ENCODE data around the gene LAMB3.

DNA sequence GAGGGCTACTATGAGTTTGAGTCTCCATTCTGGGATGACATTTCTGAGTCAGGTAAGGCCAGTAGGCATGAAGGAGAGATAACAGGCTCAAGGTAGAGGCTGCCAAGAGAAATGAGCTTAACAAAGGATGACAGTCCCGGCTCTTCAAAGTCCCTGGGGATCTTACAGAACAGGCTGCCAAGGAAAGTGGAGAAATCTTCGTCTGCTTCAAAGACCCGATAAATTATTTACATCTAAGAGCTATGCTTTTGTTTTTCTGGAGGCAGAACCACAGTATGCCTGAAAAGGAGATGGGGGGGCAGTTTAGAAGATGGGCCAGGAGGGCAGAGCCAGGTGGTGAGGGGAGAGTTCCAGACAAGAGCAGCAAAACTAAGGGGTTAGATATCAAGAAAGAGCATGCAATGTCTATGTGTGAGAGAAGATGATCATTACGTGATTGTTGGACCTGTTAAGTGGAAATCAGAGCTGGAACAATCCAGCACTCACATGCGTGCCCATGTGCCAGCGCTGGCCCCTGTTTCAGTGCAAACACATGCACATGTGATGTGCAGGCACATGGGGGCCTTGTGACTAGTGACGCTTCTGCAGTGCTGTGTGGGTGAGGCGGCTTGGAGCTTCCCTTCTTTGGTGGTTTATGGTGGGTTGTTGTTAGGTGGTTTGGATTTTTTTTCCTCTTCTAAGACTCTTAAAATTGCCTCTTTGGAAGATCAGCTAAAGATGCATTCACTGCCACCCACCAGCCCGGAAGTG is 43.0 kb downstream of the LAMB3 start:
- TF ChIP-seq YY1 (IDR thresholded peaks at IDR 0.05; ENCODE audit: insufficient read depth, insufficient read length): no peak
- no peak for TF ChIP-seq SUZ12 (IDR thresholded peaks at IDR 0.05; ENCODE audit: extremely low read depth, insufficient read depth, insufficient read length)
- TF ChIP-seq ZNF274 (IDR thresholded peaks at IDR 0.05; ENCODE audit: low read depth, low read length): no peak
